T-helper 22 cell (primary cell): ENCODE measurements around the gene FLOT1.

Experiments used
- DNase-seq: peaks from one replicate; pipeline ENCODE4 v3.0.0-alpha.2; 2020; ENCODE audit warnings: low read depth

The FLOT1 gene

GRCh38 chr6:30742316-30743098 is at the start of gene FLOT1:
TSS of gene FLOT1 (minus strand) at chr6:30742687. CDS start at chr6:30742189, 498 bp downstream.
- peak; percentile 75 for DNase-seq

- no peak for DNase-seq
Measured at GRCh38 chr6:30790724-30791383, 48.4 kb upstream of the FLOT1 start.

- DNase-seq: no peak
Measured at GRCh38 chr6:30789606-30790005, 47.1 kb upstream of the FLOT1 start.

GRCh38 chr6:30787954-30788353 is 45.5 kb upstream of the FLOT1 start:
- no peak for DNase-seq

GRCh38 chr6:30782425-30783014 is 40.0 kb upstream of the FLOT1 start:
- no peak for DNase-seq

- no peak for DNase-seq
Measured at GRCh38 chr6:30781743-30782424, 39.4 kb upstream of the FLOT1 start.

GRCh38 chr6:30781395-30781742 is 38.9 kb upstream of the FLOT1 start:
- DNase-seq: no peak

- DNase-seq: no peak
Measured at GRCh38 chr6:30780642-30780920, 38.1 kb upstream of the FLOT1 start.

- DNase-seq: no peak
Measured at GRCh38 chr6:30779850-30780641, 37.6 kb upstream of the FLOT1 start.

GRCh38 chr6:30778001-30778635 is 35.6 kb upstream of the FLOT1 start:
- no peak for DNase-seq

- no peak for DNase-seq
Measured at GRCh38 chr6:30777155-30777485, 34.6 kb upstream of the FLOT1 start.

GRCh38 chr6:30776390-30777154 is 34.1 kb upstream of the FLOT1 start:
- no peak for DNase-seq

GRCh38 chr6:30775104-30775503 is 32.6 kb upstream of the FLOT1 start:
- no peak for DNase-seq

- DNase-seq: no peak
Measured at GRCh38 chr6:30774701-30775100, 32.2 kb upstream of the FLOT1 start.

GRCh38 chr6:30770592-30770991 is 28.1 kb upstream of the FLOT1 start:
- no peak for DNase-seq

- DNase-seq: no peak
Measured at GRCh38 chr6:30769853-30770524, 27.5 kb upstream of the FLOT1 start.

GRCh38 chr6:30769088-30769852 is 26.8 kb upstream of the FLOT1 start:
- DNase-seq: peak; percentile 51

- DNase-seq: no peak
Measured at GRCh38 chr6:30768634-30769087, 26.2 kb upstream of the FLOT1 start.

- DNase-seq: no peak
Measured at GRCh38 chr6:30767944-30768301, 25.4 kb upstream of the FLOT1 start.
